ENCODE measurements around the gene RPRM. TPM values are rescaled to one million over a fixed set of nuclear protein-coding genes. Genes with fewer than 3 reads are reported as not detected.
A peak's percentile ranks its signal among the peaks of the same experiment; 100 is the strongest.
"Not testable (repeated sequence)": the region's sequence is repeated elsewhere in the genome, so short reads cannot be mapped to it uniquely, and the experiment has no call there.

Gene RPRM
- total RNA-seq, result not detected in 2 replicates

DNA sequence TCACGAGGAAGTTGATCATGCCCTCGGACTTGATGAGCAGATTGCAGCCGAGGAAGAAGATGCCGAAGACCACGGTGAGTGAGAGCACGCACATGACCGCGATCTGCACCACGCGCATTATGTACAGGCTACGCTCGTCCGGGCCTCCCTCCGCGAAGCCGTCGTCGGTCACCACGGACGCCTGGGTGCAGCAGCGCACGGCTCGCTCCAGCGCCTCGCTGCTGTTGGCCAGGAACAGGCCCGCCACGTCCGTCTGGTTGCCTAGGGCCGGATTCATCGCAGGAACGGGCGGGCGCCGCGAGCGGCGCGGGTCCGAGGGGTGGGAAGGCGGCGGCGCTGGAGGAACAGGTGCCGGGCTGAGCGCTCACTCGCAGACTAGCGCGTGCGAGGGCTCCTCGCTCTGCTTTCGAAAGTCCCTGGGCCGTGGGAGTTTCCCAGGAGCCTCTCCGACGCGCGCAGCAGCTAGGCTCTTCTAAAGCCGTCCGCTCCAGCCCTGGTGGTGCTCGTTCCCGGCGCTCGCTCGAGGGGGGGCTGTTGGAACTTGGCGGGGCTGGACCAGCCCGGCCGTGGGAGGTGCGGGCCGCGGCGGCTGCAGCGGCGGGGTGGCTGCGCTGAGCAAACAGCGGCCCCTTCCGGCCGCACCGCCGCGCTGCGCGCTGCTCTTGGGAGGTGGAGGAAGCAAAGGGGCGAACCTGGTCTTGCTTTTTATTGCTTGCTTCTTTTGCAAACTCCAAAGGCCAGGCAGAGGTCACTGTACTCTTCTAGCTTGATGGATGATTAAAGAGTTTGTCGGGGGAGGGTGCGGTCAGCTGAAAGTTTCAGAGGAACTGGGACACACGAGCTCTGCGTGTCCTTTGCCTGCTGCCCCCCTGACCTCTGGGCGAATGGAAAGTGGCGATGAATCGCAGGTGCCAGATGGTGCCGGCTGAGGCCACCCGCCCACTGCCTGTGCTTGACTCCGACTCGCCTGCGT, at the start of gene RPRM:
Gene RPRM (minus strand): TSS at position 474 of the 973 bp plus-strand sequence. CDS start 197 bp downstream, at position 277.
- TF ChIP-seq, protein P1, sequence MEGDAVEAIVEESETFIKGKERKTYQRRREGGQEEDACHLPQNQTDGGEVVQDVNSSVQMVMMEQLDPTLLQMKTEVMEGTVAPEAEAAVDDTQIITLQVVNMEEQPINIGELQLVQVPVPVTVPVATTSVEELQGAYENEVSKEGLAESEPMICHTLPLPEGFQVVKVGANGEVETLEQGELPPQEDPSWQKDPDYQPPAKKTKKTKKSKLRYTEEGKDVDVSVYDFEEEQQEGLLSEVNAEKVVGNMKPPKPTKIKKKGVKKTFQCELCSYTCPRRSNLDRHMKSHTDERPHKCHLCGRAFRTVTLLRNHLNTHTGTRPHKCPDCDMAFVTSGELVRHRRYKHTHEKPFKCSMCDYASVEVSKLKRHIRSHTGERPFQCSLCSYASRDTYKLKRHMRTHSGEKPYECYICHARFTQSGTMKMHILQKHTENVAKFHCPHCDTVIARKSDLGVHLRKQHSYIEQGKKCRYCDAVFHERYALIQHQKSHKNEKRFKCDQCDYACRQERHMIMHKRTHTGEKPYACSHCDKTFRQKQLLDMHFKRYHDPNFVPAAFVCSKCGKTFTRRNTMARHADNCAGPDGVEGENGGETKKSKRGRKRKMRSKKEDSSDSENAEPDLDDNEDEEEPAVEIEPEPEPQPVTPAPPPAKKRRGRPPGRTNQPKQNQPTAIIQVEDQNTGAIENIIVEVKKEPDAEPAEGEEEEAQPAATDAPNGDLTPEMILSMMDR (IDR thresholded peaks at IDR 0.05; ENCODE audit: insufficient read depth, low read depth, low read length), result peak; percentile 80
- peak within 1 kb of the TSS; percentile 54 for H3K4me3 ChIP-seq (ENCODE audit: low read depth, low read length)
- DNase-seq (ENCODE audit: low read depth), result peak; percentile 41

GRCh38 chr2:153519257-153519875, 40.8 kb upstream of the RPRM start:
- TF ChIP-seq, protein P1 (IDR thresholded peaks at IDR 0.05; ENCODE audit: insufficient read depth, low read depth, low read length), result peak; percentile 68
- peak; percentile 50 for DNase-seq (ENCODE audit: low read depth)

DNA sequence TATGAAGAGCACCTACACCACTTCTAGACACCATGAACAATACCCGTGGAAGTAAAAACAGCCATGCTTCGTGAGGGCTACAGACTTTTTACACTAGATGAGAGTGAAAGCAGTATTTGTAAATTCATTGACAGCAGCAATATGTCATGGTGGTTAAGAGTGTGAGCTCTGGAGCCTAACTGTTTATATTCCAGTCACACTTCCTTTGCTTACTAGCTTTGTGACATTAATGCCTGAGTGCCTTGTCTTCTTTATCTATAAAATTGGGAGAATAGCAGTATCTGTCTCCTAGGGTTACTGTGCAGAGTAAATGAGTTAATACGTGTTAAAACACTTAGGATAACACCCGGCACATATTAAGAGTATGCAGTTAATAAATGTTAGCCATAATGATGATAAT, 33.8 kb upstream of the RPRM start:
- TF ChIP-seq, protein P1 (IDR thresholded peaks at IDR 0.05; ENCODE audit: insufficient read depth, low read depth, low read length), result no peak
- H3K4me3 ChIP-seq (ENCODE audit: low read depth, low read length), result no peak overlapping the region
- DNase-seq (ENCODE audit: low read depth), result no peak

More at GRCh38 chr2:153519257-153519875, 40.8 kb upstream of the RPRM start:
- no peak overlapping the region for H3K4me3 ChIP-seq (ENCODE audit: low read depth, low read length)

DNA sequence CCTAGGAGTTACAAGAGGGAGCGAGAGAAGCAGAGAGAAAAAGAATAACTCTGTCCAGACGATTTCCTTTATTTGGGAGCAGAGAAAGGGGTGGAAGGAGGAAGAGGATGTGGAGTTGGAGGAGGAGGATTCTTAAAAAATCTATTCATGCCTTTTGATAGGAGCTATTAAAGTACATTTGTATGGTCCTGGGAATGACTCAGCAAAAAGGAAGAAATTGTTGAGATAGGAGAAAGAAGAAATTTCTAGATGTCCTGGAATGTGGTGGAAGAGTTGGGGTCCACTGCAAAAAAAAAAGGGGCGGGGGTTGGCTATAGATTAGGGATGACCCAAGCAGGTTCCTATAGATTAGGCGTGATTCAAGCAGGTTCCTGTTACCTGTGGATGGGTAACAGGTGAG, 32.4 kb upstream of the RPRM start:
- TF ChIP-seq, protein P1 (IDR thresholded peaks at IDR 0.05; ENCODE audit: insufficient read depth, low read depth, low read length), result no peak
- H3K4me3 ChIP-seq (ENCODE audit: low read depth, low read length), result no peak overlapping the region
- no peak for DNase-seq (ENCODE audit: low read depth)

DNA sequence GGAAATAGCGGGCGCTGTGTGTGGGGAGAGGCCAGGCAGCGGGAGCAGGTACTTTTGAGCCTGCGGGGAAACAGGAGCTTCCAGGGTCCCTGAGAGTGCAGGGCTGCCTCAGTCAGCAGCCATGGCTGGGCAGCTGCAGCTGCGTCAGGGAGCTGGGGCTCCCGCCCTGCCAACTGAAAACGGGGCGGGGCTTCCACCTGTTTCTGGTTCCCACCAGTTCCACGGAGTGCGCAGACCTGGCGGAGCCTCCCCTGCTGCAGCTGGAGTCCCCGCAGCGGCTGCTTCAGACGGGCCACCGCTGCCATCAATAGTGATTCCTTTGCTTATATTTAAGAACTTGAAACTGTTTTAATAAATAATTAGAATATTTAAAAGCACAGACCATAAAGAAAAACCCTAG, 30.6 kb upstream of the RPRM start:
- TF ChIP-seq, protein P1 (IDR thresholded peaks at IDR 0.05; ENCODE audit: insufficient read depth, low read depth, low read length), result no peak
- no peak for DNase-seq (ENCODE audit: low read depth)
- no peak overlapping the region for H3K4me3 ChIP-seq (ENCODE audit: low read depth, low read length)

GRCh38 chr2:153506499-153506898, 27.9 kb upstream of the RPRM start:
- H3K4me3 ChIP-seq (ENCODE audit: low read depth, low read length), result not testable (repeated sequence)

GRCh38 chr2:153499439-153499838, 20.9 kb upstream of the RPRM start:
- no peak overlapping the region for H3K4me3 ChIP-seq (ENCODE audit: low read depth, low read length)
- DNase-seq (ENCODE audit: low read depth), result no peak
- TF ChIP-seq, protein P1 (IDR thresholded peaks at IDR 0.05; ENCODE audit: insufficient read depth, low read depth, low read length), result no peak

More at GRCh38 chr2:153506499-153506898, 27.9 kb upstream of the RPRM start:
- not testable (repeated sequence) for DNase-seq (ENCODE audit: low read depth)
